HepG2 (cell line): ENCODE results near the gene FIZ1. TPM values are rescaled to one million over a fixed set of nuclear protein-coding genes. Genes with fewer than 3 reads are reported as not detected.

ENCODE experiments used
- CHD4 ChIP-seq: fragments of 200-600 bp; sonication (generic); IDR thresholded peaks from 2 replicates; pipeline ENCODE4 v1.7.0; 2017; ENCODE audit warnings: mild to moderate bottlenecking, low read length, borderline replicate concordance
- FOXJ3 ChIP-seq: sonication (generic); formaldehyde crosslinking; IDR thresholded peaks from 2 replicates; pipeline ENCODE4 v1.4.0; 2020; ENCODE audit warnings: missing genetic modification reagents, mild to moderate bottlenecking, borderline replicate concordance
- HNRNPUL1 ChIP-seq: fragments of 200-400 bp; formaldehyde crosslinking; IDR thresholded peaks from 2 replicates; pipeline ENCODE4 v1.6.1; 2017; ENCODE audit warnings: low read depth, mild to moderate bottlenecking, low read length, moderate library complexity
- IRF1 ChIP-seq: sonication (generic); formaldehyde crosslinking; IDR thresholded peaks from 2 replicates; pipeline ENCODE4 v1.4.0; 2020; ENCODE audit warnings: low read depth, mild to moderate bottlenecking, missing genetic modification reagents
- KDM6A ChIP-seq: IDR thresholded peaks from 2 replicates; pipeline ENCODE4 v1.6.1; 2016; ENCODE audit warnings: low read depth
- KIAA2018 ChIP-seq: sonication (generic); formaldehyde crosslinking; IDR thresholded peaks from 2 replicates; pipeline ENCODE4 v1.5.0; 2020; ENCODE audit warnings: mild to moderate bottlenecking, missing genetic modification reagents, borderline replicate concordance
- KLF15 ChIP-seq: sonication (generic); formaldehyde crosslinking; IDR thresholded peaks from 2 replicates; pipeline ENCODE4 v1.8.1; 2023; ENCODE audit warnings: borderline replicate concordance, mild to moderate bottlenecking, inconsistent platforms, missing genetic modification reagents, mixed read lengths
- MATR3 ChIP-seq: sonication (generic); formaldehyde crosslinking; IDR thresholded peaks from 2 replicates; pipeline ENCODE4 v1.4.0; 2020; ENCODE audit warnings: missing genetic modification reagents
- MAZ ChIP-seq, 2 experiments: sonication (generic) in 1 of 2; formaldehyde crosslinking in 1 of 2; IDR thresholded peaks; 2 replicates each; pipeline versions ENCODE4 v1.5.0 to v1.6.1; 2012 to 2020; ENCODE audit warnings: low read depth in 2 of 2, mild to moderate bottlenecking in 2 of 2, borderline replicate concordance in 1 of 2, improper control_type of control experiment in 1 of 2, low read length in 1 of 2, missing genetic modification reagents in 1 of 2, moderate library complexity in 1 of 2
- MEF2D ChIP-seq: sonication (generic); formaldehyde crosslinking; IDR thresholded peaks from 2 replicates; pipeline ENCODE4 v1.5.1; 2020; ENCODE audit warnings: mild to moderate bottlenecking, missing genetic modification reagents
- PHF21A ChIP-seq: sonication (generic); formaldehyde crosslinking; IDR thresholded peaks from 2 replicates; pipeline ENCODE4 v1.5.0; 2020; ENCODE audit warnings: mild to moderate bottlenecking, missing genetic modification reagents
- RBAK ChIP-seq: sonication (generic); formaldehyde crosslinking; IDR thresholded peaks from 2 replicates; pipeline ENCODE4 v1.5.1; 2020; ENCODE audit warnings: mild to moderate bottlenecking, missing genetic modification reagents
- THYN1 ChIP-seq: sonication (generic); formaldehyde crosslinking; IDR thresholded peaks from 2 replicates; pipeline ENCODE4 v1.8.1; 2023; ENCODE audit warnings: low read depth, mild to moderate bottlenecking, moderate library complexity, missing genetic modification reagents, borderline replicate concordance
- ZBTB49 ChIP-seq: sonication (generic); formaldehyde crosslinking; IDR thresholded peaks from 2 replicates; pipeline ENCODE4 v1.4.0; 2020; ENCODE audit warnings: missing genetic modification reagents, borderline replicate concordance
- ZC3H4 ChIP-seq: sonication (generic); formaldehyde crosslinking; IDR thresholded peaks from 2 replicates; pipeline ENCODE4 v1.4.0; 2020; ENCODE audit warnings: missing genetic modification reagents, borderline replicate concordance
- ZMAT3 ChIP-seq: sonication (generic); formaldehyde crosslinking; conservative IDR thresholded peaks from 2 replicates; pipeline ENCODE4 v1.7.0; 2021; ENCODE audit warnings: missing genetic modification reagents
- ZNF235 ChIP-seq: sonication (generic); formaldehyde crosslinking; IDR thresholded peaks from 2 replicates; pipeline ENCODE4 v1.8.1; 2023; ENCODE audit warnings: mild to moderate bottlenecking, missing genetic modification reagents, borderline replicate concordance
- polyA plus RNA-seq, 8 experiments: library from polyadenylated mRNA; depleted of rRNA in 3 of 8; stranded (reverse) in 7 of 8; unstranded in 1 of 8; fragments of >200 nt; fragmentation: Illumina TruSeq in 4 of 8; extraction: Trizol in 4 of 8; gene quantifications; 2 replicates each; pipeline versions ENCODE4 v1.2.1 to v1.2.3, GENCODE V29; 2011 to 2016; ENCODE audit warnings: low read depth in 4 of 8, missing spikeins in 1 of 8, mixed read lengths in 1 of 8; ENCODE audit not compliant: insufficient read depth in 1 of 8
- total RNA-seq, 5 experiments: library from RNA; depleted of rRNA; stranded (reverse); fragments of >200 nt; fragmentation: Illumina TruSeq; extraction: Trizol; gene quantifications; 2 replicates each; pipeline ENCODE4 v1.2.3, GENCODE V29; 2016; ENCODE audit warnings: low read depth in 1 of 5

FIZ1 gene
- total and polyA plus RNA-seq, 2 of the 13 experiments (the other 11 are each of a cell fraction or from before 2014, with no cell fraction given), result 3.6 to 5.9 TPM

GRCh38 chr19:55640577-55641425 lies 41.5 kb upstream of the FIZ1 start, which contains the start of gene ZNF580 (continued):
- TF ChIP-seq KIAA2018 (CRISPR knock-in tag) (no peak), MEF2D (no peak), RBAK (CRISPR knock-in tag) (no peak), FOXJ3 (CRISPR knock-in tag) (no peak), ZBTB49 (CRISPR knock-in tag) (no peak), KDM6A (CRISPR knock-in tag) (no peak), CHD4 (no peak), MATR3 (no peak), ZMAT3 (CRISPR knock-in tag) (0 out of 2 replicates have a peak, but pooled peaks have one; percentile 62), HNRNPUL1 (no peak), ZC3H4 (no peak), THYN1 (CRISPR knock-in tag) (no peak), KLF15 (CRISPR knock-in tag) (no peak), ZNF235 (CRISPR knock-in tag) (no peak), PHF21A (no peak), IRF1 (CRISPR knock-in tag) (no peak), MAZ (IDR thresholded peaks at IDR 0.05; ENCODE audit: borderline replicate concordance, low read depth, low read length) (peak; percentile 80; the same call in 1 of the 2 replicates), MAZ (CRISPR knock-in tag; IDR thresholded peaks at IDR 0.05; ENCODE audit: low read depth) (peak; percentile 84; the same call in 1 of the 2 replicates)
